GM12878 (cell line): Measurements from ENCODE around the gene GORASP2. TPM values are rescaled to one million over a fixed set of nuclear protein-coding genes. Genes with fewer than 3 reads are reported as not detected.

ENCODE experiments used
- ATAC-seq: fragments of 200-7000 bp; cut with Tn5 transposase; 3 replicates; pipeline ENCODE4 v1.9.1; 2020; ENCODE audit warnings: mild to moderate bottlenecking, moderate library complexity
- BruUV-seq: library from RNA; stranded (reverse); fragments of 400-500 nt; replicated peaks from 2 replicates; lab custom pipeline; 2021; lab: Mats Ljungman, UMichigan
- CTCF ChIA-PET: fragments of 300-600 bp; sonication (Branson Sonifier 250); formaldehyde crosslinking; extraction: SDS; loops from one replicate; lab custom pipeline; 2021; ENCODE audit warnings: inconsistent platforms; lab: Yijun Ruan, JAX
- POLR2A ChIA-PET: fragments of 350-600 bp; formaldehyde crosslinking; extraction: SDS; loops from one replicate; lab custom pipeline; 2021; ENCODE audit warnings: inconsistent platforms; lab: Charles Lee
- RAD21 ChIA-PET: fragments of 300-600 bp; sonication (Branson Sonifier 250); formaldehyde crosslinking; loops from one replicate; lab custom pipeline; 2023; ENCODE audit warnings: antibody characterized with exemption; ENCODE audit not compliant: unreplicated experiment; lab: Charles Lee
- SMC1A ChIA-PET: fragments of 300-600 bp; sonication (Branson Sonifier 250); formaldehyde crosslinking; loops from one replicate; lab custom pipeline; 2023; ENCODE audit not compliant: unreplicated experiment, uncharacterized antibody; lab: Charles Lee
- DNase-seq: peaks from one replicate; pipeline ENCODE4 v3.0.0-alpha.2; 2011; ENCODE audit warnings: low read depth, low spot score
- FAIRE-seq: peaks from 3 replicates; lab custom pipeline; 2011; peaks lifted over from hg19 to GRCh38; lab: Jason Lieb, UNC
- H2AFZ ChIP-seq: 2 replicates; pipeline ENCODE4 v1.6.0; 2011; ENCODE audit warnings: low read depth, low read length, control low read depth; ENCODE audit not compliant: control insufficient read depth
- H3K27ac ChIP-seq: 2 replicates; pipeline ENCODE4 v1.5.1; 2011; ENCODE audit warnings: control low read depth; ENCODE audit not compliant: control insufficient read depth, insufficient read depth
- H3K27me3 ChIP-seq, 2 experiments: replicated peaks in 1 of 2; 2 replicates each; pipeline versions ENCODE4 v1.6.0 to v1.6.1; 2011; ENCODE audit warnings: low read length in 1 of 2; ENCODE audit not compliant: control insufficient read depth in 2 of 2, insufficient read depth in 2 of 2
- H3K36me3 ChIP-seq, 2 experiments: 2 replicates each; pipeline ENCODE4 v1.5.1; 2011; ENCODE audit warnings: low read length in 1 of 2; ENCODE audit not compliant: control insufficient read depth in 2 of 2, insufficient read depth in 2 of 2
- H3K4me1 ChIP-seq: 2 replicates; pipeline ENCODE4 v1.6.1; 2011; ENCODE audit warnings: mild to moderate bottlenecking, low read length, moderate library complexity, mixed read lengths; ENCODE audit not compliant: control insufficient read depth, insufficient read depth
- H3K4me2 ChIP-seq: 2 replicates; pipeline ENCODE4 v1.6.0; 2011; ENCODE audit warnings: control low read depth; ENCODE audit not compliant: control insufficient read depth, insufficient read depth
- H3K4me3 ChIP-seq: fragments of 200-600 bp; sonication (generic); 2 replicates; pipeline ENCODE4 v1.5.1; 2016
- H3K79me2 ChIP-seq: 2 replicates; pipeline ENCODE4 v1.6.0; 2011; ENCODE audit warnings: low read length; ENCODE audit not compliant: control insufficient read depth, insufficient read depth
- H3K9ac ChIP-seq: 2 replicates; pipeline ENCODE4 v1.8.0; 2011; ENCODE audit warnings: low read length, control low read depth, mixed read lengths; ENCODE audit not compliant: control insufficient read depth, insufficient read depth
- H3K9me3 ChIP-seq: replicated peaks from 3 replicates; pipeline ENCODE4 v1.5.1; 2011; ENCODE audit warnings: mild to moderate bottlenecking, low read length; ENCODE audit not compliant: control insufficient read depth, insufficient read depth
- H4K20me1 ChIP-seq: 2 replicates; pipeline ENCODE4 v1.6.0; 2011; ENCODE audit not compliant: control insufficient read depth, insufficient read depth
- E2F8 ChIP-seq: fragments of 450-650 bp; IDR thresholded peaks from 2 replicates; pipeline ENCODE4 v1.6.1; 2018; ENCODE audit warnings: mild to moderate bottlenecking, low read depth, moderate library complexity; ENCODE audit not compliant: partially characterized antibody
- NFXL1 ChIP-seq: fragments of 450-650 bp; IDR thresholded peaks from 2 replicates; pipeline ENCODE4 v1.6.1; 2017; ENCODE audit warnings: antibody characterized with exemption, mild to moderate bottlenecking, borderline replicate concordance
- RELA ChIP-seq: fragments of 450-650 bp; IDR thresholded peaks from 2 replicates; pipeline ENCODE4 v1.8.0; 2014; ENCODE audit warnings: borderline replicate concordance; ENCODE audit not compliant: partially characterized antibody
- SPI1 ChIP-seq: IDR thresholded peaks from 2 replicates; pipeline ENCODE4 v1.6.1; 2011; ENCODE audit warnings: low read depth, mild to moderate bottlenecking, low read length, moderate library complexity, borderline replicate concordance; ENCODE audit not compliant: insufficient read depth
- WGBS: methylation state at CpG from one replicate; pipeline ENCODE4 v1.1.6; 2016; ENCODE audit warnings: low lambda C conversion rate; ENCODE audit not compliant: insufficient replicate concordance, insufficient coverage; ENCODE audit errors: missing lambda C conversion rate; 5-methylcytosine and 5-hydroxymethylcytosine counted together
- in situ Hi-C: fragments of 300-500 bp; cut with MboI; formaldehyde crosslinking; loops from 9 replicates; pipeline ENCODE4 v1.14.3; 2018; ENCODE audit warnings: mixed read lengths
- intact Hi-C: fragments of 100-400 bp; cut with micrococcal nuclease; formaldehyde crosslinking; loops from one replicate; pipeline ENCODE4 v1.14.2; 2022; ENCODE audit not compliant: unreplicated experiment
- polyA plus RNA-seq, 11 experiments: library from polyadenylated mRNA; depleted of rRNA in 4 of 11; unstranded in 6 of 11; stranded (reverse) in 5 of 11; fragments of >200 nt; fragmentation: Nextera tagmentation in 4 of 11; fragmentation: Illumina TruSeq in 1 of 11; extraction: Ambion mirVana in 4 of 11; extraction: Trizol in 1 of 11; gene quantifications; 1 replicate in 1 of 11; 2 replicates in 10 of 11; pipeline versions ENCODE4 v1.2.1 to v1.2.3, GENCODE V29; 2011 to 2016; ENCODE audit warnings: inconsistent platforms in 2 of 11, missing spikeins in 2 of 11, low read depth in 1 of 11
- total RNA-seq, 4 experiments: library from RNA; depleted of rRNA in 3 of 4; stranded (reverse); fragments of >200 nt in 3 of 4; fragmentation: Illumina TruSeq in 1 of 4; extraction: Trizol in 1 of 4; gene quantifications; 2 replicates each; pipeline versions ENCODE4 v1.2.1 to v1.2.3, GENCODE V29; 2013 to 2021

GORASP2 gene
- total and polyA plus RNA-seq, 10 of the 15 experiments (the other 5 are each of a cell fraction or from before 2014, with no cell fraction given): 26.3 to 169 (median 103) TPM

- Histone ChIP-seq H3K9me3 (no peaks in the 10 kb centered on the region), H2AFZ (no peak overlapping the region), H3K79me2 (no peaks in the 10 kb centered on the region)
- BruUV-seq: no TSS peak
- no peak for TF ChIP-seq SPI1
- no peak for TF ChIP-seq E2F8
- TF ChIP-seq NFXL1: no peak
- TF ChIP-seq RELA: no peak
- TF ChIP-seq, all 136 proteins: peak for 0
- Histone ChIP-seq H3K9ac (no peak overlapping the region), H3K27ac (no peak overlapping the region), H3K4me1 (no peaks in the 10 kb centered on the region), H4K20me1 (no peaks in the 10 kb centered on the region), H3K4me2 (no peak overlapping the region), H3K4me3 (no peak overlapping the region), H3K36me3 (no peaks in the 10 kb centered on the region), H3K27me3 (no peaks in the 10 kb centered on the region; a peak in 3 of 4 replicates)
- ChIA-PET SMC1A (interaction anchor here (2.0 kb wide), 1 partner anchor 15 kb away, joined by 5 read pairs; no protein-coding TSS in a partner anchor), CTCF (interaction anchor here (1.0 to 1.4 kb wide), 2 partner anchors 11 to 36 kb away, joined by 3 read pairs; partner anchors contain the start of gene GORASP2), POLR2A (no interaction called here), RAD21 (no interaction called here)
- ATAC-seq (no peak), DNase-seq (no peak), FAIRE-seq (no peak)
- intact Hi-C loops (no loop called here), in situ Hi-C loops (no loop called here)
- WGBS: 11% methylated on average over 9 of the region's 9 CpGs
Measured at GRCh38 chr2:170892391-170892951, 36.6 kb upstream of the GORASP2 start.
